Endothelial cell (in vitro differentiated cells): ENCODE measurements around the gene CGNL1. TPM values are rescaled to one million over a fixed set of nuclear protein-coding genes. Genes with fewer than 3 reads are reported as not detected.

ENCODE experiments used
- DNase-seq: peaks from one replicate; pipeline ENCODE4 v3.0.0; 2021; ENCODE audit warnings: low spot score
- H3K27ac Mint-ChIP-seq: one replicate; pipeline ENCODE4 v1.8.0; 2021; ENCODE audit warnings: mixed read lengths, inconsistent platforms; ENCODE audit not compliant: unreplicated experiment
- H3K27me3 Mint-ChIP-seq: one replicate; pipeline ENCODE4 v1.8.0; 2021; ENCODE audit warnings: mild to moderate bottlenecking, moderate library complexity, mixed read lengths, inconsistent platforms; ENCODE audit not compliant: unreplicated experiment
- H3K36me3 Mint-ChIP-seq: one replicate; pipeline ENCODE4 v1.8.0; 2021; ENCODE audit warnings: mild to moderate bottlenecking, low read depth, mixed read lengths, inconsistent platforms; ENCODE audit not compliant: unreplicated experiment
- H3K4me1 Mint-ChIP-seq: one replicate; pipeline ENCODE4 v1.8.0; 2021; ENCODE audit warnings: mild to moderate bottlenecking, mixed read lengths, inconsistent platforms; ENCODE audit not compliant: unreplicated experiment
- H3K4me3 Mint-ChIP-seq: one replicate; pipeline ENCODE4 v1.8.0; 2021; ENCODE audit warnings: mild to moderate bottlenecking, mixed read lengths, inconsistent platforms; ENCODE audit not compliant: unreplicated experiment
- H3K9me3 Mint-ChIP-seq: one replicate; pipeline ENCODE4 v1.8.0; 2021; ENCODE audit warnings: mixed read lengths, inconsistent platforms; ENCODE audit not compliant: unreplicated experiment
- CTCF ChIP-seq: fragments of 200-600 bp; sonication (generic); IDR thresholded peaks from one replicate; pipeline ENCODE4 v1.5.0; 2021; ENCODE audit warnings: antibody characterized with exemption; ENCODE audit not compliant: unreplicated experiment
- total RNA-seq: library from RNA; stranded (reverse); fragmentation: NEBNext Ultra II Directional; extraction: Animal tissue kit (Norgen Biotek cat#: 25700); gene quantifications from one replicate; pipeline ENCODE4 v1.2.1, GENCODE V29; 2021; ENCODE audit not compliant: unreplicated experiment

CGNL1 gene
- total RNA-seq, 1 donor from 2014 or later: 238 TPM

GRCh38 chr15:57489122-57489521, 112.8 kb downstream of the CGNL1 start:
- H3K4me1 Mint-ChIP-seq: peaks cover 32% of the 10 kb centered on the region
- peaks cover 4% of the 10 kb centered on the region for H3K27me3 Mint-ChIP-seq
- H3K4me3 Mint-ChIP-seq: no peak overlapping the region
- no peak overlapping the region for H3K27ac Mint-ChIP-seq
- H3K9me3 Mint-ChIP-seq: no peaks in the 10 kb centered on the region
- H3K36me3 Mint-ChIP-seq: peaks cover 56% of the 10 kb centered on the region
- no peak for DNase-seq
- no peak for TF ChIP-seq CTCF

- Mint-ChIP-seq H3K4me1 (peaks cover 50% of the 10 kb centered on the region), H3K27me3 (peaks cover 11% of the 10 kb centered on the region), H3K27ac (peak overlapping the region; percentile 14), H3K4me3 (no peak overlapping the region), H3K9me3 (no peaks in the 10 kb centered on the region), H3K36me3 (peaks cover 59% of the 10 kb centered on the region)
- DNase-seq: no peak
- TF ChIP-seq CTCF: no peak
Observed at GRCh38 chr15:57493351-57493750, 117.0 kb downstream of the CGNL1 start.

- Mint-ChIP-seq H3K4me1 (peaks cover 59% of the 10 kb centered on the region), H3K36me3 (peaks cover 64% of the 10 kb centered on the region), H3K4me3 (no peak overlapping the region)
Observed at GRCh38 chr15:57494581-57494980, 118.3 kb downstream of the CGNL1 start.

GRCh38 chr15:57495041-57495440, 118.7 kb downstream of the CGNL1 start:
- Mint-ChIP-seq H3K27me3 (peaks cover 18% of the 10 kb centered on the region), H3K9me3 (no peaks in the 10 kb centered on the region), H3K27ac (peak overlapping the region; percentile 76), H3K36me3 (peaks cover 66% of the 10 kb centered on the region), H3K4me3 (no peak overlapping the region), H3K4me1 (peaks cover 64% of the 10 kb centered on the region)
- TF ChIP-seq CTCF: no peak
- no peak for DNase-seq

More at GRCh38 chr15:57494581-57494980, 118.3 kb downstream of the CGNL1 start:
- Mint-ChIP-seq H3K27ac (peak overlapping the region; percentile 9), H3K9me3 (no peaks in the 10 kb centered on the region), H3K27me3 (peaks cover 13% of the 10 kb centered on the region)
- no peak for DNase-seq
- no peak for TF ChIP-seq CTCF

GRCh38 chr15:57495554-57496165, 119.4 kb downstream of the CGNL1 start:
- no peak for DNase-seq
- Mint-ChIP-seq H3K4me1 (peaks cover 70% of the 10 kb centered on the region), H3K4me3 (peak overlapping the region; percentile 80), H3K9me3 (no peaks in the 10 kb centered on the region), H3K36me3 (peaks cover 65% of the 10 kb centered on the region), H3K27me3 (peaks cover 21% of the 10 kb centered on the region), H3K27ac (peak overlapping the region; percentile 76)
- no peak for TF ChIP-seq CTCF
